Measurements from ENCODE around the gene PSORS1C1. TPM values are rescaled to one million over a fixed set of nuclear protein-coding genes. Genes with fewer than 3 reads are reported as not detected.
A peak's percentile ranks its signal among the peaks of the same experiment; 100 is the strongest.
"Not testable (repeated sequence)": the region's sequence is repeated elsewhere in the genome, so short reads cannot be mapped to it uniquely, and the experiment has no call there.

PSORS1C1 gene
- total RNA-seq, 1 donor from 2014 or later = 1.9 TPM

DNA sequence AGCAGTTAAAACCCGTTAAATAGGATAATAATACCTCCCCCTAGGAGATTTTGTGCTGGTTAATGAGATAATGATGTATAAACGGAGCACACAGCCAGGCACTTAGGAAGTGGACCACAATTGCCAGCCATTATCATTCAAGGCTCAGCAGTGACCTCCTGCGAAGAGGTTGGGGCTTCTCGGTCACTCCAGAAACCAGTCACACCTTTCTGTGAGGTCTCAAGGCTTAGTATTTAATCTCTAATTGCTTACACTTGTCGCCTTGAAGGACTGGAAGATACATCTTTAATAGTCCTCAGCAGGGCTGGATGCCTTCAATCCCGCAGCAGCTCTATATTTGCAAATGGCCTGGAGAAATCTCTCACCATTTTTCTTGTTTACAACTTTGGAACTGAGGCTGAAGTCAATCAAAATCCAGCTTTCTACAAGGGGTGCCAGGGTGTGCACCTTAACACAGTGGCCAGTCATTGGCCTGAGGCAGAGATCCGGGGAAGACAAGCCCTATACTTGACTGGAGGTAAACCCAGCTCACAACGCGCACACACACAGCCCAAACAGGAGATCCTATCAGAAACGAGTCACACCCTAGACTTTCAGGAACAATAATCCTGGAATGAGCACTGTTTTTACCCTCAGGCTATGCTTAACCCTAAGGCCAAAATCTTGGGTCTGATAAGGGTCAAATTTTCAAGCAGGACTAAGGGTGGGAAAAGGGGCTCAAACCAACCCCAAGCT, 54.7 kb downstream of the PSORS1C1 start:
- ATAC-seq = no peak
- DNase-seq (ENCODE audit: missing footprints) = no peak
- intact Hi-C loops (cut with DNase I) = no loop called here

DNA sequence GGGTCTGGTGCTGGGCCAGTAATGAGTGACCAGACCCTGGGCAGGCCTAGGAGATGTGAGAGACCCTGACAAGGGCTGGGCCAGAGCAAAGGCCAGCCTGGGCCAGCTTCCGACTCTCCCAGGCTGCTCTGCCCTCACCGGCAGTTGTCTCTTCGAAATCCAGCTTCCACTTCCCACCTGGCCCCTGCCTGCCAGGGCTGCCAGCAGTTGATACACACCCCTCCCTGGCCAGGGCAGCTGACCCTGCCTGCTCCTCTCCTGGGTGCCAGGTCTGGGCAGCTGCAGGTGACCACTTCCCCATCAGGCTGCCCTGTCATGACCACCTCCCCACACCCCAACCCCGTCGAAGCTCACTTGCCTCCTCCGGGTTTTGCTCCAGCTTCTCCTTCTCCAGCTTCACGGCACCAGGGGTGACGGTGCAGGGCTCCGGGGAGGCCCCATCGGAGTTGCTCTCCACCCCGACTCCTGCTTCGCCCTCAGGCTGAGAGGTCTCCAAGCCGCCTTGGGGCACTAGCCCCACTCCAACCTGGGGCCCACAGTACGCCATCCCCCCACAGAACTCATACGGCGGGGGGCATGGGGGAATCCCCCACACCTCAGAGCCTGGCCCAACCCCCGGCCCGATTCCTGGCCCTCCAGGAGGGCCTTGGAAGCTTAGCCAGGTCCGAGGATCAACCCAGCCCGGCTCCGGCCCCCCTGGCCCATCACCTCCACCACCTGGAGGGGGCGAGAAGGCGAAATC, 55.4 kb downstream of the PSORS1C1 start:
- not testable (repeated sequence) for ATAC-seq

DNA sequence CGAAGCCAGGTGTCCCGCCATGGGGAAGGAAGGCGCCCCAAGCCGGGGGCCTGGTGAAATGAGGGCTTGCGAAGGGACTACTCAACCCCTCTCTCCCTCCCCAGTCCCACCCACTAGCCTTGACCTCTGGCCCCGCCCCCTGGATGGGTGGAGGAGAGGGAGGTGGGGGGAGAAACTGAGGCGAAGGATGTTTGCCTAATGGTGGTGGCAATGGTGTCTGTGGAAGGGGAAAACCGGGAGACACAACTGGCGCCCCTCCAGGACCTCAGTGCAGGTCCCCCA, 55.9 kb downstream of the PSORS1C1 start, which contains the start of gene POU5F1:
Gene POU5F1 (minus strand): TSS at position 83 of the 282 bp plus-strand sequence. CDS start 62 bp downstream, at position 21.
- ATAC-seq (no peak), DNase-seq (ENCODE audit: missing footprints) (no peak)
- intact Hi-C loops (cut with DNase I) = no loop called here

More for the DNA sequence above, 55.4 kb downstream of the PSORS1C1 start:
- DNase-seq (ENCODE audit: missing footprints); intact Hi-C loops (cut with DNase I): not testable (repeated sequence)

DNA sequence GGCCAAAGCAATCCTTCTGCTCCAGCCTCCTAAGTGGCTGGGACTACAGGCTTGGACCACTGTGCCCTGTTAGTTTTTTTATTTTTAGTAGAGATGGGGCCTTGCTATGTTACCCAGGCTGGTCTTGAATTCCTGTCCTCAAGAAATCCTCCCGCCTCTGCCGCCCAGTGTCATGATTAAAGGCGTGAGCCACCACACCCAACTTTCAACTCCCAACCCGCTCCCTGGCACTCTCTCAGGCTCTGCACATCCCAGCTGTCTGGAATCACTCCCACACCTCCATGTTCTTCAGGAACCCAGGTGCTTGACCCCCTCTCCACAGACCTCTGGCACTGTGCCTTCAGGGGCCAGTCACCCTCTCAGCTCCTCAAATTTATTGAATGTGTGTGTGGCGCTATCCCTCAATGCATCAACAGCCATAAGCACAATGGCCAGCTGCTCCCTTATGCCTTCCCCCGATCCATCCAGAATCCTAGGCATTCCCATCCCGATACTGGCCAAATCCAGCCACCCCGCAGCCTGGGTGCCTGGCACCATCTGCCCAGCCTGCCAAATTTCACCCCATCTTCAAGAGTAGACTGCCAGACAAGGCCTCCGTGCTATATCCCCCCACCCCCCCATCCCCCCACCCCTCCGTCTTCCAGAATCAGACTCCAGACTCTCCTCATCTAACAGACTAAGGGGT, 56.5 kb downstream of the PSORS1C1 start:
- ATAC-seq (no peak), DNase-seq (ENCODE audit: missing footprints) (no peak)
- intact Hi-C loops (cut with DNase I) = no loop called here

DNA sequence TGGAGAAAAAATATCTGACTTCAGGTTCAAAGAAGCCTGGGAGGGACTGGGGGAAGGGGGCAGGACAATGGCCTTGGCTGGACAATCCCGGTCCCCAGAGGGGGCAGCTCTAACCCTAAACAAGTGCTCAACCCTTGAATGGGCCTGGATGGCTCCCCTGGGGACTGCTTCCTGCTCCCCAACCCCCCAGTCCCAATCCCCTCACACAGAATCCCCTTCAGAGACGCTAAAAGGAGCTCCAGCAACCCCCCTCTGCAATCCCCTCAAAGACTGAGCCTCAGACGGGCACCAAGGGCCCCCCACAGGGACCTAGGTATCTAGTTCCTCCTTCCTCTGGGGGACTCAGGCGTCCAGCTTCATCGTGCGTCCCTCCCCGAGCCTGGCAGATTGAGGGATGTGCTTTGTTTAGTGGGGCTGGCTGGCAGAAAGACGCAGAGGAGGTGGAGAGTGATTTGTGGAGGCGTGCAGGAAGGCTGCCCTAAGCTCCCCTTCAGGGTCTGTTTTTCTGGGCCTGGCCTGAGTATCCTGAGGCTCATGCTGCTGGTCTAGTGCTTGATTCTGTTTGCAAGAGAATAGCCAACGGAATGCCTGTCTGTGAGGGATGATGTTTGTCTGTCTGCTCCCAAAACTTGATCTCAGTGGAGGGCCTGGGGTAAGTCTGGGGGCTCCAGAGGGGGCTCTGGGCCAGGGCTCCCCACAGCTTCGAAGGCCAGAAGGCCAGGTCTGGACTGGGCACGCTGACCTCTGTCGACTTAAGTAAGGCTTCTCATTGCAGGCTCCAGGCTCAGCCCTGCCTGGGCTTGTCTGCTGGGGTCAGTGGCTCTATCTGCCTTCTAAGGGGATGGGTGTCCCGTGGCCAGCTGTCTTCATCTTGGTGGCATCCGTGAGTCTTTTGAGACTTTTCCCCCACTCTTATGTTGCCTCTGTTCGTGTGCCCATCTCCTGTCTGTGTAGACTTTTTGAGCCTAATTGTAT, 57.6 kb downstream of the PSORS1C1 start:
- no peak for ATAC-seq
- DNase-seq (ENCODE audit: missing footprints) = no peak
- intact Hi-C loops (cut with DNase I) = no loop called here

DNA sequence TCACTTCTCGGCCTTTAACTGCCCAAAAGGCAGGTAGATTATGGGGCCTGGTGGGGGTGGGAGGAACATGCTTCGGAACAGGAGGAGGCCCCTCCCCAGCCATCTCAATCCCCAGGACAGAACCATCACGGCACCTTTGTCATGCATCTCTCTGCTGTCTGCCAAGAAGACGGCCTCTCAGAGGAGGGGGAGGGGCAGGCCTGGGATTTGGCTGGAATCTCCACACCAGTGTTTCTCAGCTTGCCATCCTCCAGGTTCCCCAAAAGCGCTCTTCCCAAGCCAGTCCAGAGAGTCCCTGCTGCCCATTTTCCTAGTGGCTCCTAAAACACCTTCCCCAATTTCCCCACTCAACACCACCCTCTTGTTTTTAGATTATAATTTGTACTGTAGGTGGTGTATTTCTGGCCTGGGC, 58.4 kb downstream of the PSORS1C1 start:
- DNase-seq (ENCODE audit: missing footprints) (no peak), ATAC-seq (no peak)
- intact Hi-C loops (cut with DNase I) = no loop called here

DNA sequence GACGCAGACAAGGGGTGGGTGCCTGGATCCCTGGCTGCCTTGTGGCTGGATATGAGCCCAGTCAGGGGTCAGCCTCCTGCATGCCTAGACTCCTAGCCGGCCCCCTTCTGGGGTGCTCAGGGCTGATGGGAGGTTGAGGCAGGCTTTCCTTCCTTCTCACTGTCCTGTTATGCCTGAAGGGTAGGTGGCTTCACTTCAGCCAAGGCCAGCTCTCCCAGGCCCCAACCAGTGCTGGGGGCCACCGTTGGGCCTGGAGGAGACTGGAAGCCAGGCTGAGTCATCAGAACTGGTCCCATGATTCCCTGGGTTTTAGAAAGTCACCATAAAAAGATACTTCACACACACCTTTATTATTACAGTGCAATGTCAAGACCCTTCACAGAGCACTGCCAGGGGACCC, 58.8 kb downstream of the PSORS1C1 start:
- intact Hi-C loops (cut with DNase I) = no loop called here
- no peak for ATAC-seq
- DNase-seq (ENCODE audit: missing footprints) = no peak

DNA sequence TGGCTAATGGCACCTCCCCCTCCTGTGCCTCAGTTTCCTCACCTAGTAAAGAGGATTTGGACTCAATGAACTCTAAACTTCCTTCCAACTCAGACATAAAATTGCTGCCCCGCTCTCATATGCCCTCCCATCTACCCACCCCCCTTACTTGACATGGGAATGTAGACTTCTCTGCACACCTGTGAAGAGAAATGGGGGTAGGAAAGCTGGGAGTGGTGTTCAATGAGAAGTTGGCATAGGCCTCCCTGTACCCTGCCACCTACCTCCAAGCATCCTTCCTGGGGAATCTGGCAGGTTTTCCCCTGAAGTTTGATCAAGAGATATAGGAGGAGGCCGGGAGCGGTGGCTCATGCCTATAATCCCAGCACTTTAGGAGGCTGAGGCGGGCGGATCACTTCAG, 59.8 kb downstream of the PSORS1C1 start:
- DNase-seq (ENCODE audit: missing footprints) (no peak), ATAC-seq (no peak)
- intact Hi-C loops (cut with DNase I) = no loop called here

DNA sequence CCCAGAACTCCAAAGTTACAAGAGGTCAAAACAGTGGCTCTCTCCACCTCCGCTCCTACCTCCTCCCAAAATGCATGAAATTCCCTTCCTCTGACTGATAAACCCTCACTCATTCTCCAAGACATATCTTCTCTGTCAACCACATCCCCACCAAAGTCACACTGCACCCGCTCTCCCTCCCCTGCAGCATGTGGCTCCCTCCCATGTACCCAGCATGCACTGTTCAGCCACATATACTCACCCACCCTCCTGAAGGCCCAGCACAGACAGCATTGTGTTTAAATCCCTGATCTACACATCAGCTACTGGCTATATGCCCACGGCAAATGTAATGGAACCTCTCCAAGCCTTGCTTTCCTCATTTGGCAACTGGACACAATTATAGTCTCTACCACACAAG, 61.4 kb downstream of the PSORS1C1 start:
- DNase-seq (ENCODE audit: missing footprints) (no peak), ATAC-seq (no peak)
- intact Hi-C loops (cut with DNase I) = no loop called here

DNA sequence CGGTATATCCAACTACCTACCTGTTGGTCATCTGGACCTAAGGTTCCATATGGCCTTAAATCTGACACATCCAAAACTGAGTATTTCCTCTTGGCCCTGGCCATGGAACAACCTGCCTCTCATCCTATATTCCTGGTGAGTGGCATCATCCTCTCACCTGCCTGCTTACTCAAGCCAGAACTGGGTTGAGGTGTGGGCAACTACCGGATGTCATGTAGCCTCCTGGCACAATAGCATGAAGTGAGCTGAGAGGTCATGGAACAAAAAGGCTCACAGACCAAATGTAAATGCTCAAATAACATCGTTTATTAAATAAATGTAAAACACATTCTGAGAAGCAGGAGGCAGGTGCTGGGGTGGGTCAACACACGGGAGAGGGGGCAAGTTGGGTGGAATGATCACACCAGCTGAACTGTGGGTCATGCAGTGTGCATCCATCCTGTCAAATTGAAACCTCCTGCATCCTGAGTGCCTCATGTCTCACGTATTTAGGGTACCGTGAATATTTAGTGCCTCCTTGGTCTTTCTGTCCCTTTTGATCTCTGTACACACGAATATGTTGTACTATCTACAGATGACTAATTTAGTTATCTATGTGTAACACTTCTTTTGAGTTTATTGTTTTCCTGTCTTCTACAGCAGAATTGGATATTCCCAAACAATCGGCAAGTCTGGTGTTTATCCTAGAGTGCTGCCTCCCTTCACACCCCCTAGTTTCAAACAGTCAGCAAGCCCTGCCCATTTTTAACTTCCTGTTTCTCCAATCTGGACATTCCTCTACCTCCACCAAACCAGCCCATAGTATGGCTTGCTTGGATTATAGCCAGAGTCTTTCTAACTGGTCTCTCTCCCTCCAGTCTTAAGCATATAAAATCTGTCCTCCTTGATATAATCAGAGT, 63.8 kb downstream of the PSORS1C1 start:
- ATAC-seq = no peak

DNA sequence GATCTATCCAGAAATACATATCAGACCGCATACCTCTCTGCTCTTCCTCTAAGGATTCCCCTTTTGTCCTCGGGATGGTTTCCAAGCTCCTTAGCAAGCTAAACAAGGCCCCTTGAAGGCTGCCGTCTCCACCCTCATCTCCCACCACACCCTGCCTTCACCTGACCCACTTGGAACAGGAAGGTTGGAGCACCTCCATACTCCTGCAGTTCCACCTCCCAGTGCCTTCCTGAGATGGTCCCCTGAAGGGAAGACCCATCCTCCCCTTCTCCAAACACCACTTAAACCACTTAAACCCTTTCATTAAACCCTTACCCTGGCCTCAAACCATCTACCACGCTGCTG, 64.4 kb downstream of the PSORS1C1 start:
- no peak for ATAC-seq
- intact Hi-C loops (cut with DNase I) = no loop called here
- DNase-seq (ENCODE audit: missing footprints) = no peak

More for the DNA sequence above, 63.8 kb downstream of the PSORS1C1 start:
- DNase-seq (ENCODE audit: missing footprints) = no peak
- intact Hi-C loops (cut with DNase I) = no loop called here

DNA sequence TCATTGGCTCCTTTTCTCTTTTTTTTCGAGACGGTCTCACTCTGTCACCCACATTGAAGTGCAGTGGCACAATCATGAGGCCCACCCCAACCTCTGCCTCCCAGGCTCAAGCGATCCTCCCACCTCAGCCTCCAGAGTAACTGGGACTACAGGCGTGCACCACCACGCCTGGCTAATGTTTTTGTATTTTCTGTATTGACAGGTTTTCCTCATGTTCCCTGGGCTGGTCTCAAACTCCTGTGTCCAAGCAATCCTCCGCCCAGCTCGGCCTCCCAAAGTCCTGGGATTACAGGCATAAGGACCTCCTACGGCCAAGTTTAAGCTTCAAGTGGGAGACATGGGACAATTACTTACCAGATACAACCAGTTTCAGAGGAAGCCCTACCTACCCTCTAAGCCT, 65.3 kb downstream of the PSORS1C1 start:
- DNase-seq (ENCODE audit: missing footprints) = no peak
- intact Hi-C loops (cut with DNase I) = no loop called here

DNA sequence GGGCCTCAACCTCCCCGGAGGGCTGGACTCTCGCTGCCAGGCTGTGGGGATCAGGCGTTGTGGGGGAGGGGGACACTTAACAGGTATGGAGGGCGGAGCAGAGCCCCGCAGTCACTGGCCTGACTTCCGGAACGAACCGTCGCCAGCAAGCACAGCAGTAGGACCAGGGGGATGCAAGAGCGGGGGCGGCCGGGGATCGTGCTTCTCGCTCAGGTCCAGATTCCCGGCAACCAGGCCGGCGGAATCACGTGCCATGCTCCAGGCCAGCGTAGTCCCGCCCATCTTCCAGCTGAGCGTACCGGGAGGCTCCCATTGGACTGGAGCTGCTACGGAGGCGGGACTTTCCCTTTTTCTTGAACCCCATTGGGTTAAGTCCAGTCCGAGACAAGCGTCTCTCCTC, 65.9 kb downstream of the PSORS1C1 start:
- ATAC-seq (peak; percentile 97), DNase-seq (ENCODE audit: missing footprints) (peak; percentile 82)
- intact Hi-C loops (cut with DNase I) = no loop called here

More for the DNA sequence above, 65.3 kb downstream of the PSORS1C1 start:
- no peak for ATAC-seq

DNA sequence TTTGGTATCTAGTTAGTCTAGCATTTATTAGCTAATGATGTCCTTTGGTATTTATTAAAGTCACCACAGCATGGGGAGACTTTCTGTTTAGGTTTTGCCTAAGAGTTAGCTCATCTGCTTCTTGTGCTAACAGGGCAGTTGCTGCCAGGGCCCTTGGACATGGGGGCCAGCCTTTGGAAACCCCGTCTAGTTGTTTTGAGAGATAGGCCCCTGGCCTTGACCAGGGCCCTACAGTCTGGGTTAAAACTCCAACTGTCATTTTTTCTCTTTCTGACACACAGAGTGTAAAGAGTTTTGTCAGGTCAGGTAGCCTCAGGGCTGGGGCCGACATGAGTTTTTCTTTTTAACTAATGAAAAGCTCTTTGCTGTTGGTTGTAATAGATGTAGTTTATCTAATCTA, 68.7 kb downstream of the PSORS1C1 start:
- ATAC-seq; intact Hi-C loops (cut with DNase I): not testable (repeated sequence)

DNA sequence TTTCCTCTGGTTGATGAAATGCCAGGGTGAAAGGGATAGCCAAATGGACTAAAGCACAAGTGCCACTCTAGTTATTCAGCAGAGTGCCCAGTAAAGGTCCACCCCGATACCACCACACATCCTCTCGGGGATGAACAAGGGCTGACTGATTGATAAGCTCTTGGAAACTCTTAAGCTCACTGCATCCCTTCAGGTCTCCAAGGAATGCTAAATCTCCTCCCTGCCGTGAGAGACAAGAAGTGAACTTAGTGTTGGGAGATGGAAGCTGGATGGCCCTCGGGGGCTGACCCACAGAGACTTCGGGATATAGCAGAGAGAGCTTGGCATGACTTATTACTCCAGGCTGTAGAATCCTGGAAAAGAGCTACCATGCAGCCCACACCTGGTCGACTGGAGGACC, 69.3 kb downstream of the PSORS1C1 start:
- DNase-seq (ENCODE audit: missing footprints); ATAC-seq; intact Hi-C loops (cut with DNase I): not testable (repeated sequence)

More for the DNA sequence above, 68.7 kb downstream of the PSORS1C1 start:
- DNase-seq (ENCODE audit: missing footprints) = not testable (repeated sequence)

DNA sequence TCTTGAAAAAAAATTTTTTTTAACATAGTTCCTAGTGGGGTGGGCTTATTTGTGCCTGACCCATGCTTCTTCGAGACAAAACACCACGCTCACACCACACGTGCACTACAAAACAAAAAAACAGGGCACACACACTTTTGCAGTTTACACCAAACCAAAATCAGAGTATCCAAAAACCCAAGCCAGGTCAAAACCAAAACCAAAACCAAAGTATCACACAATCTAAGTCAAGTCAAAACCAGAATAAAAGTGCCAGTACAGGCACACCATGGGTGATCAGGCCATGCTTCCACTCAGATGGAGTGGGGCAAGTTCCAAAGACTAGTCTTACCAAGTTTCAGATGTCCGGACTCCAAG, 71.1 kb downstream of the PSORS1C1 start:
- DNase-seq (ENCODE audit: missing footprints); intact Hi-C loops (cut with DNase I); ATAC-seq: not testable (repeated sequence)

DNA sequence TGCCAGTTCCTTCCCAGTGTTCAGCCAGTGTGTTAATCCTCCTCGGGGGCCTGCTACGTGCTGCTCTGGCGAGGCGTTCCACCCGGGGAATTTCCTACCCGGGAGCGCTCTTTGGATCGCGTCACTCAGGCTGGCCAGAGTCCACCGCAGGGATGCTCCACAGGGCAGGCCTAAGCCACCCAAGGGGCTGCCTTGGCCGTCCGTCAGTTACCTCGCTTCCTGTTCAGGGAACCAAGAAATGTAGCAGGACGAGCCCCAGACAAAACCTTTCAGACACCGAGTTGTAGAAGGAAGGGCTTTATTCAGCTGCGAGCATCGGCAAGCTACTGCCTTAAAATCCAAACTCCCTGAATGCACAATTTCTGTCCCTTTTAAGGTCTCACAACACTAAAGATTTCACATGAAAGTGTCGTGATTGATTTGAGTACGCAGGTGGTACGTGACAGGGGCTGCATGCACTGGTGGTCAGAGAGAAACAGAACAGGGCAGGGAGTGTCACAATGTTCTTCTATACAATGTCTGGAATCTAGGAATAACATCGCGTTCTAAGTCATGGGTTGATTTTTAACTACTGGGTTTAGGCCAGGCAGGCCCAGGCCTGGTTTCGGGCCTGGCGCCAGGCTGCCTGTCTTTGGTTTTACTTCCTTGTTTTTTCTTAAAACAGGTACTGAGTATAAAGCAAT, 71.6 kb downstream of the PSORS1C1 start:
- DNase-seq (ENCODE audit: missing footprints) = peak; percentile 89
- intact Hi-C loops (cut with DNase I) = no loop called here
- peak; percentile 69 for ATAC-seq

All from Right ventricle myocardium inferior (tissue), 1 donor.